Fibroblast of villous mesenchyme (primary cell): ENCODE results near the gene GJC1. TPM values are rescaled to one million over a fixed set of nuclear protein-coding genes. Genes with fewer than 3 reads are reported as not detected.

ENCODE experiments used
- DNase-seq: peaks from one replicate; pipeline ENCODE4 v3.0.0-alpha.2; 2010; ENCODE audit warnings: low read depth
- H3K4me3 ChIP-seq: 2 replicates; pipeline ENCODE4 v1.5.1; 2011; ENCODE audit warnings: low read depth, mild to moderate bottlenecking, low read length
- total RNA-seq: library from RNA; depleted of rRNA; stranded (reverse); fragments of >200 nt; gene quantifications from 2 replicates; pipeline ENCODE4 v1.2.3, GENCODE V29; 2012
- TF ChIP-seq, protein P1 (sequence below): IDR thresholded peaks from 2 replicates; pipeline ENCODE4 v1.5.1; 2012; ENCODE audit warnings: low read depth, mild to moderate bottlenecking, low read length; ENCODE audit not compliant: insufficient read depth

GJC1 gene
- total RNA-seq, 1 donor, result 30.2 TPM

GRCh38 chr17:44846206-44846605 is 16.1 kb upstream of the GJC1 start:
- TF ChIP-seq, protein P1, sequence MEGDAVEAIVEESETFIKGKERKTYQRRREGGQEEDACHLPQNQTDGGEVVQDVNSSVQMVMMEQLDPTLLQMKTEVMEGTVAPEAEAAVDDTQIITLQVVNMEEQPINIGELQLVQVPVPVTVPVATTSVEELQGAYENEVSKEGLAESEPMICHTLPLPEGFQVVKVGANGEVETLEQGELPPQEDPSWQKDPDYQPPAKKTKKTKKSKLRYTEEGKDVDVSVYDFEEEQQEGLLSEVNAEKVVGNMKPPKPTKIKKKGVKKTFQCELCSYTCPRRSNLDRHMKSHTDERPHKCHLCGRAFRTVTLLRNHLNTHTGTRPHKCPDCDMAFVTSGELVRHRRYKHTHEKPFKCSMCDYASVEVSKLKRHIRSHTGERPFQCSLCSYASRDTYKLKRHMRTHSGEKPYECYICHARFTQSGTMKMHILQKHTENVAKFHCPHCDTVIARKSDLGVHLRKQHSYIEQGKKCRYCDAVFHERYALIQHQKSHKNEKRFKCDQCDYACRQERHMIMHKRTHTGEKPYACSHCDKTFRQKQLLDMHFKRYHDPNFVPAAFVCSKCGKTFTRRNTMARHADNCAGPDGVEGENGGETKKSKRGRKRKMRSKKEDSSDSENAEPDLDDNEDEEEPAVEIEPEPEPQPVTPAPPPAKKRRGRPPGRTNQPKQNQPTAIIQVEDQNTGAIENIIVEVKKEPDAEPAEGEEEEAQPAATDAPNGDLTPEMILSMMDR, result no peak

GRCh38 chr17:44844390-44844830 is 14.3 kb upstream of the GJC1 start:
- TF ChIP-seq, protein P1, result peak; percentile 21
- H3K4me3 ChIP-seq, result no peak overlapping the region
- no peak for DNase-seq

More at GRCh38 chr17:44846206-44846605, 16.1 kb upstream of the GJC1 start:
- DNase-seq, result no peak
- H3K4me3 ChIP-seq, result no peak overlapping the region

GRCh38 chr17:44842748-44843147 is 12.7 kb upstream of the GJC1 start:
- H3K4me3 ChIP-seq, result no peak overlapping the region
- TF ChIP-seq, protein P1, result no peak
- DNase-seq, result no peak

DNA sequence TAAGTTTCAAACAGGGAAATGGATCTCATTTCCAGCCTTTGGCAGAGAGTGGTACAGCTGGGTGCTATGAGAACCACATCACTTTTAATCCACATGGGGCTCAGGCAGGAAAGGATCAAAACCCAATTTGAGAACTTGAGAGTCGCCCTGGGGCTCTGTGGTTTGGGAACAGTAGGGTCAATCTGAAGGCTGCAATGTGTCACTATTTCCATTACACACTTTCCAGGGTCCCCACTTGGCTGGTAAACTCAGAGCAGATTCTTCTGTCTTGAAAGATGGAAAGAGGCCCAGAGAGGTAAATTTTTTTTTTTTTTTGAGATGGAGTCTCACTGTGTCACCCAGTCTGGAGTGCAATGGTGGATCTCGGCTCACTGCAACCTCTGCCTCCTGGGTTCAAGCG is 10.8 kb upstream of the GJC1 start:
- TF ChIP-seq, protein P1, result no peak
- no peak for DNase-seq
- no peak overlapping the region for H3K4me3 ChIP-seq

GRCh38 chr17:44840274-44840673 is 10.2 kb upstream of the GJC1 start:
- TF ChIP-seq, protein P1, result no peak
- DNase-seq, result no peak
- H3K4me3 ChIP-seq, result no peak overlapping the region

DNA sequence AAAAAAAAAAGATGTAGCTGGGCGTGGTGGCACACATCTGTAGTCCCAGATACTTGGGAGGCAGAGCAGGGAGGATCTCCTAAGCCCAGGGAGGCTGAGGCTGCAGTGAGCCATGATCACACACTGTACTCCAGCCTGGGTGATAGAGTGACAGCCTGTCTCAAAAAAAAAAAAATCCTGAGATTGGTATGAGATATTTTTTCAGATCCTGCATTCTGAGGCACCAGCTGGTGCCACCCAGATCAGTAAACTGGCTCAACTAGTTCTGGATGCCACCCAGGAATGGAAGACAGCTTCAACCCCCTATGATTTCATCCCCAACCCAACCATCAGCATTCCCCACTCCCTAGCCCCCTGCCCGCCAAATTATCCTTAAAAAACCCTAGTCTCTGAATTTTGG is 7.1 kb upstream of the GJC1 start:
- DNase-seq, result no peak
- TF ChIP-seq, protein P1, result no peak

GRCh38 chr17:44832805-44833204 is 2.7 kb upstream of the GJC1 start:
- DNase-seq, result no peak
- TF ChIP-seq, protein P1, result no peak
- no peak overlapping the region for H3K4me3 ChIP-seq

More for the DNA sequence above, 7.1 kb upstream of the GJC1 start:
- no peak overlapping the region for H3K4me3 ChIP-seq
